Measurements from ENCODE around the gene BORA. TPM values are rescaled to one million over a fixed set of nuclear protein-coding genes. Genes with fewer than 3 reads are reported as not detected.

The BORA gene
- total RNA-seq, 1 experiment from 2014 or later: 6.4 TPM

- TF ChIP-seq, protein P1, sequence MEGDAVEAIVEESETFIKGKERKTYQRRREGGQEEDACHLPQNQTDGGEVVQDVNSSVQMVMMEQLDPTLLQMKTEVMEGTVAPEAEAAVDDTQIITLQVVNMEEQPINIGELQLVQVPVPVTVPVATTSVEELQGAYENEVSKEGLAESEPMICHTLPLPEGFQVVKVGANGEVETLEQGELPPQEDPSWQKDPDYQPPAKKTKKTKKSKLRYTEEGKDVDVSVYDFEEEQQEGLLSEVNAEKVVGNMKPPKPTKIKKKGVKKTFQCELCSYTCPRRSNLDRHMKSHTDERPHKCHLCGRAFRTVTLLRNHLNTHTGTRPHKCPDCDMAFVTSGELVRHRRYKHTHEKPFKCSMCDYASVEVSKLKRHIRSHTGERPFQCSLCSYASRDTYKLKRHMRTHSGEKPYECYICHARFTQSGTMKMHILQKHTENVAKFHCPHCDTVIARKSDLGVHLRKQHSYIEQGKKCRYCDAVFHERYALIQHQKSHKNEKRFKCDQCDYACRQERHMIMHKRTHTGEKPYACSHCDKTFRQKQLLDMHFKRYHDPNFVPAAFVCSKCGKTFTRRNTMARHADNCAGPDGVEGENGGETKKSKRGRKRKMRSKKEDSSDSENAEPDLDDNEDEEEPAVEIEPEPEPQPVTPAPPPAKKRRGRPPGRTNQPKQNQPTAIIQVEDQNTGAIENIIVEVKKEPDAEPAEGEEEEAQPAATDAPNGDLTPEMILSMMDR (IDR thresholded peaks at IDR 0.05; ENCODE audit: unreplicated experiment): no peak
- H3K36me3 Mint-ChIP-seq (ENCODE audit: insufficient read depth, unreplicated experiment): peaks cover 8% of the 10 kb centered on the region
- no peaks in the 10 kb centered on the region for H3K9me3 Mint-ChIP-seq (ENCODE audit: low read depth, unreplicated experiment)
- H3K4me3 Mint-ChIP-seq (ENCODE audit: low read depth, unreplicated experiment): no peak overlapping the region
- no peak overlapping the region for H3K27ac Mint-ChIP-seq (ENCODE audit: unreplicated experiment)
- intact Hi-C loops (cut with micrococcal nuclease; ENCODE audit: unreplicated experiment): no loop called here
- no peak for DNase-seq
- CTCF ChIA-PET: no interaction called here
- no peaks in the 10 kb centered on the region for H3K27me3 Mint-ChIP-seq (ENCODE audit: unreplicated experiment)
- no TSS peak for BruUV-seq (replicated peaks)
- no peaks in the 10 kb centered on the region for H3K4me1 Mint-ChIP-seq (ENCODE audit: low read depth, unreplicated experiment)
Observed at GRCh38 chr13:72760189-72760588, 32.5 kb downstream of the BORA start.

DNA sequence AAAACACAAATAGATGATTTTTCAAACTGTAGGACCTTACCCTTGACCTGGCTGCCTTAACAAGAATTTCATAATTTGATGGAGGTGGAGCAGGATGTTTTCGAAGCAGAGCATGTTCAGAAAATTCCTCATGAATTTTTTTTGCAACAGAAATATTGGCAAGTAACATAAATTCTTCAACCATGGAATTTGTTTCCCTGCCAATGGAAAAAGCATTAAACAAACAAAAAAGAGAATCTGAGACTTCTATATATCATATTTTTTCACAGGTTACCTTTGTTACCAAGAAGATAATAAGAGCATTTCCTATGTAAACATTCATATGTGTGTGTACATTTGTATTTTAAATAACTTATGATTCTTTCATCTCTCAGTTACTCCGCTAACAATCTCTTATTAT lies 35.7 kb downstream of the BORA start:
- Mint-ChIP-seq H3K4me3 (ENCODE audit: low read depth, unreplicated experiment) (no peak overlapping the region), H3K36me3 (ENCODE audit: insufficient read depth, unreplicated experiment) (no peaks in the 10 kb centered on the region), H3K27ac (ENCODE audit: unreplicated experiment) (no peak overlapping the region), H3K27me3 (ENCODE audit: unreplicated experiment) (no peaks in the 10 kb centered on the region), H3K9me3 (ENCODE audit: low read depth, unreplicated experiment) (no peaks in the 10 kb centered on the region), H3K4me1 (ENCODE audit: low read depth, unreplicated experiment) (no peaks in the 10 kb centered on the region)
- TF ChIP-seq, protein P1 (IDR thresholded peaks at IDR 0.05; ENCODE audit: unreplicated experiment): no peak
- intact Hi-C loops (cut with micrococcal nuclease; ENCODE audit: unreplicated experiment): no loop called here
- BruUV-seq (replicated peaks): no TSS peak
- CTCF ChIA-PET: no interaction called here
- DNase-seq: no peak

DNA sequence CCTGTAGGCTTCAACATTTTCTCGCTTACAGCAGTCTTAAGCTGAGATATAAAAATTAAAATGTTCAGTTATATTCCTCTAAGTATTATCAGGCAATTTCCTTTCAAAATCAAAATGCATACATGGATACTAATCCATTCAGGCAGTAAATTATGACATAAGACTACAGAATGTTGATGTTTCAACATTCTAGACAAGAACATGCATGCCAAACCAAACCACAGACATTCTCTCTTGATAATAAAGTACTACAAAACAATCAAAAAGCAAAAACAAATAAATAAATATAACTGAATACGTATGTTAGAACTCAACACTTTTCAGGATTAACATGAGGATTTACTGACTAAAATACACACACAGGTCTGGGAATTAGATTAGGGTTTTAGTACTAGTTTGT lies 46.3 kb downstream of the BORA start:
- TF ChIP-seq, protein P1 (IDR thresholded peaks at IDR 0.05; ENCODE audit: unreplicated experiment): no peak
- Mint-ChIP-seq H3K9me3 (ENCODE audit: low read depth, unreplicated experiment) (no peaks in the 10 kb centered on the region), H3K27me3 (ENCODE audit: unreplicated experiment) (no peaks in the 10 kb centered on the region), H3K27ac (ENCODE audit: unreplicated experiment) (no peak overlapping the region), H3K4me3 (ENCODE audit: low read depth, unreplicated experiment) (no peak overlapping the region), H3K4me1 (ENCODE audit: low read depth, unreplicated experiment) (peaks cover 7% of the 10 kb centered on the region), H3K36me3 (ENCODE audit: insufficient read depth, unreplicated experiment) (peaks cover 8% of the 10 kb centered on the region)
- no peak for DNase-seq
- no TSS peak for BruUV-seq (replicated peaks)
- CTCF ChIA-PET: no interaction called here
- intact Hi-C loops (cut with micrococcal nuclease; ENCODE audit: unreplicated experiment): no loop called here

DNA sequence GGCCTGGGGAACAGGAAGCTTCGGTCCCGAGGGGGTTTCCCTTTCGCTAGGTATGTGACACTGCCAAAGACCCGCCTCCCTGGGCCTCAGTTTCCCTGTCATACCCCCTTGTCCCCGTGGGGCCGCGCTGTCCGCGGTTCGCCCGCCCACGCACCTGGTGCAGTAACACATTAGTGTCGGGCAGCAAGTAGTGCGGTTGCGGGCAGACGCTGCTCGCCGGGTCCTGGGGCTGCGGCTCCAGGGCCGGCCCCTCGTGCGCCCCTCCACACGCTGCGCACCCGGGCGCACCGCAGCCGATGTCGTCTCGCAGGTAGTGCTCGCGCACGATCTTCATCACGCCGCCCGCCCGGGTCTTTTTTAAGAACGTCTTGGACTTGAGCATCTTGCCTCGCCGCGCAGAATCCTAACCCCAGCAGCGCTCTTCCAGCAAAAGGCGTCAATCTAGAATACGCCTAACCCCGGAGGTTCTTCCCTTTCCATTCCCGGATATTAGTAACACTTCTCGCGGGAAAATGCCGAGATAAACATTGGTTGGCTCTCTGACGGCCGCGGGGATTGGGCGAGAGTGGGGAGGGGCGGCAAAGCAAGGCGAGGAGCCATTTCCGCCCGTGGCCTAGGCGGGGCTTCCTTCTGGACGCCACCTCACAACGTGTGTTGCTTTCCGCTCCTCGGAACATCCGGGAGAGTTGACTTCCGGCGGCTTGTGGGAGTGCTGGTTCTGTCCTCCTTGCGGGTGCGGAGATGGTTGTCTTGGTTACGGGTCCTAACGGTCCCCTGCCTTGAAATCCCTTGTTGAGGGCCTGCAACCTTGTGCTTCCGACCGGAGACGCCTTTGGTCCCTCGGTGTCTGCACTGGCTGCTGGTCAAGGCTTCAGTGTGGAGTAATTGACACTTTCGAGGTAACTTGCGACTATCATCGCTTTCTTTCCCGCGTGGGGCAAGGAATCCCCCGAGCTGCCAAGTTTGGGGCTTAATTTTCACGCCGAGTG lies 54.0 kb downstream of the BORA start, which contains the start of the genes DIS3 and PIBF1:
Gene DIS3 (minus strand): TSS at position 450 of the 989 bp plus-strand sequence. CDS start 68 bp downstream, at position 382.
Gene PIBF1 (plus strand): TSS at position 683 of the 989 bp plus-strand sequence. CDS start 1,337 bp downstream, outside the sequence.
- H3K4me3 Mint-ChIP-seq (ENCODE audit: low read depth, unreplicated experiment): peak within 1 kb of the TSS; percentile 81
- CTCF ChIA-PET: no interaction called here
- no peaks in the 10 kb centered on the region for H3K27me3 Mint-ChIP-seq (ENCODE audit: unreplicated experiment)
- peaks cover 42% of the 10 kb centered on the region for H3K36me3 Mint-ChIP-seq (ENCODE audit: insufficient read depth, unreplicated experiment)
- TF ChIP-seq, protein P1 (IDR thresholded peaks at IDR 0.05; ENCODE audit: unreplicated experiment): no peak
- H3K4me1 Mint-ChIP-seq (ENCODE audit: low read depth, unreplicated experiment): peaks cover 4% of the 10 kb centered on the region
- peak; percentile 87 for DNase-seq
- no peaks in the 10 kb centered on the region for H3K9me3 Mint-ChIP-seq (ENCODE audit: low read depth, unreplicated experiment)
- no TSS peak for BruUV-seq (replicated peaks)
- intact Hi-C loops (cut with micrococcal nuclease; ENCODE audit: unreplicated experiment): no loop called here
- peak within 1 kb of the TSS; percentile 83 for H3K27ac Mint-ChIP-seq (ENCODE audit: unreplicated experiment)
